Osteoblast (primary cell): Measurements from ENCODE around the gene AKR7A2. TPM values are rescaled to one million over a fixed set of nuclear protein-coding genes. Genes with fewer than 3 reads are reported as not detected.

Experiments
- DNase-seq: peaks from one replicate; pipeline ENCODE4 v3.0.0; 2011; ENCODE audit warnings: low spot score, mixed read lengths; ENCODE audit not compliant: insufficient read length; ENCODE audit errors: missing footprints
- H2AFZ ChIP-seq: 2 replicates; pipeline ENCODE4 v1.6.0; 2011; ENCODE audit warnings: mild to moderate bottlenecking, low read length
- H3K27ac ChIP-seq: 2 replicates; pipeline ENCODE4 v1.5.1; 2011; ENCODE audit warnings: mild to moderate bottlenecking, low read depth, low read length, moderate library complexity
- H3K27me3 ChIP-seq: 2 replicates; pipeline ENCODE4 v1.6.0; 2012; ENCODE audit warnings: mild to moderate bottlenecking, control low read depth, inconsistent platforms, low read length, moderate library complexity; ENCODE audit not compliant: insufficient read depth
- H3K36me3 ChIP-seq: 2 replicates; pipeline ENCODE4 v1.5.1; 2011; ENCODE audit warnings: mild to moderate bottlenecking, low read length, control low read depth, moderate library complexity; ENCODE audit not compliant: insufficient read depth
- H3K4me1 ChIP-seq: 2 replicates; pipeline ENCODE4 v1.5.1; 2011; ENCODE audit warnings: mild to moderate bottlenecking, low read length, control low read depth, moderate library complexity; ENCODE audit not compliant: insufficient read depth
- H3K4me2 ChIP-seq: 2 replicates; pipeline ENCODE4 v1.6.0; 2011; ENCODE audit warnings: mild to moderate bottlenecking, low read length; ENCODE audit not compliant: insufficient read depth
- H3K4me3 ChIP-seq: fragments of 200-600 bp; sonication (generic); 3 replicates; pipeline ENCODE4 v1.5.1; 2012; ENCODE audit warnings: mild to moderate bottlenecking, low read length, inconsistent platforms; ENCODE audit not compliant: insufficient read depth
- H3K79me2 ChIP-seq: 2 replicates; pipeline ENCODE4 v1.6.0; 2012; ENCODE audit warnings: mild to moderate bottlenecking, low read length, control low read depth, inconsistent platforms; ENCODE audit not compliant: insufficient read depth
- H3K9me3 ChIP-seq: 2 replicates; pipeline ENCODE4 v1.5.1; 2011; ENCODE audit warnings: low read depth, low read length, control low read depth
- H4K20me1 ChIP-seq: 2 replicates; pipeline ENCODE4 v1.6.0; 2012; ENCODE audit warnings: mild to moderate bottlenecking, low read length, control low read depth; ENCODE audit not compliant: insufficient read depth
- CTCF ChIP-seq: IDR thresholded peaks from 2 replicates; pipeline ENCODE4 v1.5.1; 2011; ENCODE audit warnings: mild to moderate bottlenecking, low read depth, low read length, moderate library complexity; ENCODE audit errors: extremely low read depth
- small RNA-seq: library from RNA; depleted of rRNA; stranded (forward); fragments of <200 nt; gene quantifications from one replicate; pipeline ENCODE3, GENCODE V24; 2012
- total RNA-seq: library from RNA; depleted of rRNA; stranded (reverse); fragments of >200 nt; gene quantifications from 2 replicates; pipeline ENCODE4 v1.2.3, GENCODE V29; 2012

AKR7A2 gene
- total RNA-seq, 1 donor: 66.2 TPM

- Histone ChIP-seq H2AFZ (no peak overlapping the region), H3K36me3 (peaks cover 45% of the 10 kb centered on the region), H3K4me2 (no peak overlapping the region), H4K20me1 (peaks cover 15% of the 10 kb centered on the region), H3K79me2 (peaks cover 72% of the 10 kb centered on the region), H3K9me3 (no peaks in the 10 kb centered on the region), H3K27ac (no peak overlapping the region), H3K4me3 (no peak overlapping the region), H3K4me1 (peaks cover 37% of the 10 kb centered on the region), H3K27me3 (no peaks in the 10 kb centered on the region)
- no peak for TF ChIP-seq CTCF
- DNase-seq: no peak
Measured at GRCh38 chr1:19254416-19254815, 57.5 kb downstream of the AKR7A2 start.

Small RNAs within 50 kb of the gene (small RNA-seq; reads per million reads assigned to genes)
- gene RNU6-1099P: not detected

Other genes starting within 250 kb of the AKR7A2 start
- gene UBR4, start 101.9 kb downstream of the AKR7A2 start, total RNA-seq: 134 and 149 TPM in 2 replicates
- gene EMC1, start 60.6 kb downstream of the AKR7A2 start, total RNA-seq: 60.1 and 64.1 TPM in 2 replicates
- 17.4 and 18.5 TPM in 2 replicates for gene MRTO4, start 60.3 kb downstream of the AKR7A2 start, total RNA-seq
- gene AKR7A3, start 23.4 kb downstream of the AKR7A2 start, total RNA-seq: 0.72 and 1.2 TPM in 2 replicates
- gene SLC66A1, start 182 bp upstream of the AKR7A2 start, total RNA-seq: 30.9 and 32.6 TPM in 2 replicates
- 217 and 224 TPM in 2 replicates for gene CAPZB, start 173.4 kb upstream of the AKR7A2 start, total RNA-seq